Neutrophil (primary cell): Measurements from ENCODE around the gene RBP7.
"Not testable (repeated sequence)": the region's sequence is repeated elsewhere in the genome, so short reads cannot be mapped to it uniquely, and the experiment has no call there.

Experiments used
- H3K27ac ChIP-seq: fragments of 200-600 bp; sonication (generic); 2 replicates; pipeline ENCODE4 v1.5.1; 2016; ENCODE audit warnings: mild to moderate bottlenecking, moderate library complexity
- H3K27me3 ChIP-seq: fragments of 200-600 bp; sonication (generic); 2 replicates; pipeline ENCODE4 v1.6.0; 2016; ENCODE audit warnings: mild to moderate bottlenecking
- H3K36me3 ChIP-seq: fragments of 200-600 bp; sonication (generic); 2 replicates; pipeline ENCODE4 v1.5.1; 2017
- H3K4me1 ChIP-seq, 2 experiments: fragments of 200-600 bp in 1 of 2; sonication (generic) in 1 of 2; 1 replicate in 1 of 2; 2 replicates in 1 of 2; pipeline versions ENCODE4 v1.5.1 to v1.6.1; 2013 to 2016; ENCODE audit warnings: low read depth in 1 of 2, low read length in 1 of 2, mild to moderate bottlenecking in 1 of 2, moderate library complexity in 1 of 2; ENCODE audit not compliant: control insufficient read depth in 1 of 2, insufficient read depth in 1 of 2
- H3K4me3 ChIP-seq, 2 experiments: fragments of 200-600 bp in 1 of 2; sonication (generic) in 1 of 2; 1 replicate in 1 of 2; 2 replicates in 1 of 2; pipeline ENCODE4 v1.5.1; 2013 to 2016; ENCODE audit warnings: low read depth in 1 of 2, low read length in 1 of 2, mild to moderate bottlenecking in 1 of 2, moderate library complexity in 1 of 2
- H3K9me3 ChIP-seq: fragments of 200-600 bp; sonication (generic); 2 replicates; pipeline ENCODE4 v1.5.1; 2016
- CTCF ChIP-seq: fragments of 200-600 bp; sonication (generic); IDR thresholded peaks from 2 replicates; pipeline ENCODE4 v1.5.1; 2016; ENCODE audit warnings: antibody characterized with exemption

Gene RBP7

GRCh38 chr1:10022656-10023055, 25.6 kb downstream of the RBP7 start:
- no peaks in the 10 kb centered on the region for H3K9me3 ChIP-seq
- peaks cover 24 to 38% of the 10 kb centered on the region in 2 experiments for H3K4me1 ChIP-seq
- no peak for TF ChIP-seq CTCF
- no peaks in the 10 kb centered on the region for H3K36me3 ChIP-seq
- H3K27me3 ChIP-seq, result no peaks in the 10 kb centered on the region
- peak overlapping the region in 1 of 2 experiments; percentile 25 for H3K4me3 ChIP-seq
- H3K27ac ChIP-seq, result peak overlapping the region; percentile 68

- H3K4me3 ChIP-seq, result no peak overlapping the region
- H3K27me3 ChIP-seq, result no peaks in the 10 kb centered on the region
Observed at GRCh38 chr1:10025354-10025753, 28.3 kb downstream of the RBP7 start.

GRCh38 chr1:10027027-10027426, 30.0 kb downstream of the RBP7 start:
- Histone ChIP-seq H3K4me1 (peaks cover 38 to 71% of the 10 kb centered on the region in 2 experiments), H3K4me3 (no peak overlapping the region), H3K36me3 (no peaks in the 10 kb centered on the region), H3K27me3 (no peaks in the 10 kb centered on the region), H3K9me3 (no peaks in the 10 kb centered on the region), H3K27ac (no peak overlapping the region)
- no peak for TF ChIP-seq CTCF

More at GRCh38 chr1:10025354-10025753, 28.3 kb downstream of the RBP7 start:
- no peak overlapping the region for H3K27ac ChIP-seq
- no peaks in the 10 kb centered on the region for H3K9me3 ChIP-seq
- no peak for TF ChIP-seq CTCF
- H3K4me1 ChIP-seq, result peaks cover 44 to 63% of the 10 kb centered on the region in 2 experiments
- no peaks in the 10 kb centered on the region for H3K36me3 ChIP-seq

- Histone ChIP-seq H3K27ac (peak overlapping the region; percentile 86), H3K4me3 (peak overlapping the region; percentile 55 to 59), H3K4me1 (peaks cover 36 to 63% of the 10 kb centered on the region in 2 experiments)
- not testable (repeated sequence) for H3K27me3 ChIP-seq, H3K36me3 ChIP-seq, H3K9me3 ChIP-seq
Observed at GRCh38 chr1:10028956-10029500, 32.0 kb downstream of the RBP7 start.

- Histone ChIP-seq H3K27ac (no peak overlapping the region), H3K36me3 (peaks cover 4% of the 10 kb centered on the region), H3K9me3 (no peaks in the 10 kb centered on the region), H3K27me3 (no peaks in the 10 kb centered on the region), H3K4me3 (no peak overlapping the region), H3K4me1 (peaks cover 48 to 70% of the 10 kb centered on the region in 2 experiments)
- TF ChIP-seq CTCF, result no peak
Observed at GRCh38 chr1:10031461-10031860, 34.4 kb downstream of the RBP7 start.

- Histone ChIP-seq H3K27me3 (no peaks in the 10 kb centered on the region), H3K4me1 (peaks cover 43 to 60% of the 10 kb centered on the region in 2 experiments), H3K36me3 (peaks cover 17% of the 10 kb centered on the region), H3K4me3 (peak within 1 kb of the TSS; percentile 91 to 99), H3K27ac (peak within 1 kb of the TSS; percentile 98), H3K9me3 (no peaks in the 10 kb centered on the region)
- TF ChIP-seq CTCF, result peak; percentile 98
Observed at GRCh38 chr1:10032590-10033358, 35.7 kb downstream of the RBP7 start, which contains the start of gene UBE4B. UBE4B (plus strand) TSS chr1:10032958; CDS start chr1:10033671, 713 bp downstream.
